SK-N-SH (cell line): ENCODE measurements around the gene POP7. TPM values are rescaled to one million over a fixed set of nuclear protein-coding genes. Genes with fewer than 3 reads are reported as not detected.

ENCODE experiments used
- CTCF ChIP-seq: fragments of 200-600 bp; sonication (generic); IDR thresholded peaks from 2 replicates; pipeline ENCODE4 v1.6.1; 2017; ENCODE audit warnings: antibody characterized with exemption, mild to moderate bottlenecking, moderate library complexity
- ELF1 ChIP-seq: IDR thresholded peaks from 2 replicates; pipeline ENCODE4 v1.4.0; 2012
- EP300 ChIP-seq, 2 experiments: IDR thresholded peaks; 2 replicates each; pipeline versions ENCODE4 v1.4.0 to v1.6.1; 2012; ENCODE audit warnings: borderline replicate concordance in 1 of 2, low read depth in 1 of 2, low read length in 1 of 2
- EZH2phosphoT487 ChIP-seq: fragments of 200-600 bp; sonication (generic); IDR thresholded peaks from 2 replicates; pipeline ENCODE4 v1.6.1; 2017; ENCODE audit warnings: low read depth, mixed run types, mild to moderate bottlenecking, antibody characterized with exemption, moderate library complexity, borderline replicate concordance
- FOSL2 ChIP-seq: IDR thresholded peaks from 2 replicates; pipeline ENCODE4 v1.4.0; 2012; ENCODE audit warnings: low read depth, mild to moderate bottlenecking, moderate library complexity, borderline replicate concordance
- FOXM1 ChIP-seq: IDR thresholded peaks from 2 replicates; pipeline ENCODE4 v1.4.0; 2012; ENCODE audit warnings: low read depth, mild to moderate bottlenecking
- GABPA ChIP-seq: IDR thresholded peaks from 2 replicates; pipeline ENCODE4 v1.4.0; 2012; ENCODE audit warnings: low read depth, mild to moderate bottlenecking
- GATA2 ChIP-seq: sonication (generic); formaldehyde crosslinking; IDR thresholded peaks from 2 replicates; pipeline ENCODE4 v1.5.0; 2020; ENCODE audit warnings: mild to moderate bottlenecking, missing genetic modification reagents
- IRF3 ChIP-seq: fragments of 150-350 bp; IDR thresholded peaks from 2 replicates; pipeline ENCODE4 v1.6.1; 2016; ENCODE audit warnings: mild to moderate bottlenecking, low read depth, low read length
- MAX ChIP-seq: IDR thresholded peaks from 2 replicates; pipeline ENCODE4 v1.4.0; 2012; ENCODE audit warnings: low read depth
- MEF2A ChIP-seq: IDR thresholded peaks from 2 replicates; pipeline ENCODE4 v1.4.0; 2012; ENCODE audit warnings: low read depth, borderline replicate concordance
- MXI1 ChIP-seq: IDR thresholded peaks from 2 replicates; pipeline ENCODE4 v1.6.1; 2012; ENCODE audit warnings: mild to moderate bottlenecking, low read depth, low read length, improper control_type of control experiment
- RAD21 ChIP-seq: IDR thresholded peaks from 2 replicates; pipeline ENCODE4 v1.6.1; 2012; ENCODE audit warnings: mild to moderate bottlenecking, low read length
- REST ChIP-seq: IDR thresholded peaks from 2 replicates; pipeline ENCODE4 v1.6.1; 2012; ENCODE audit warnings: mild to moderate bottlenecking, low read depth, low read length, moderate library complexity
- RFX5 ChIP-seq: IDR thresholded peaks from 2 replicates; pipeline ENCODE4 v1.6.1; 2012; ENCODE audit warnings: mild to moderate bottlenecking, improper control_type of control experiment, low read length
- RXRA ChIP-seq: IDR thresholded peaks from 2 replicates; pipeline ENCODE4 v1.4.0; 2012; ENCODE audit warnings: low read depth, mild to moderate bottlenecking, borderline replicate concordance
- SMC3 ChIP-seq: IDR thresholded peaks from 2 replicates; pipeline ENCODE4 v1.6.1; 2012; ENCODE audit warnings: low read depth, low read length, improper control_type of control experiment
- TAF1 ChIP-seq: IDR thresholded peaks from 2 replicates; pipeline ENCODE4 v1.6.1; 2012; ENCODE audit warnings: low read depth, mild to moderate bottlenecking, low read length, moderate library complexity, borderline replicate concordance
- TCF12 ChIP-seq: IDR thresholded peaks from 2 replicates; pipeline ENCODE4 v1.4.0; 2012
- TEAD4 ChIP-seq: IDR thresholded peaks from 2 replicates; pipeline ENCODE4 v1.4.0; 2012; ENCODE audit warnings: mild to moderate bottlenecking, borderline replicate concordance; ENCODE audit not compliant: insufficient read depth
- ZBTB33 ChIP-seq: IDR thresholded peaks from 2 replicates; pipeline ENCODE4 v1.4.0; 2012; ENCODE audit warnings: low read depth, borderline replicate concordance
- polyA plus RNA-seq, 3 experiments: library from polyadenylated mRNA; depleted of rRNA; stranded (reverse); fragments of >200 nt; gene quantifications; 2 replicates each; pipeline ENCODE4 v1.2.3, GENCODE V29; 2012

The POP7 gene
- polyA plus RNA-seq, 1 of the 3 experiments (the other 2 are of a cell fraction) = 81.8 TPM

- no peak for TF ChIP-seq GATA2 (CRISPR knock-in tag)
- no peak for TF ChIP-seq TEAD4
- no peak for TF ChIP-seq IRF3
- TF ChIP-seq RFX5 = 0 out of 2 replicates have a peak, but pooled peaks have one; percentile 50
- no peak for TF ChIP-seq CTCF
- TF ChIP-seq SMC3 = no peak
- no peak for TF ChIP-seq EZH2phosphoT487
- TF ChIP-seq FOSL2 = no peak
- no peak for TF ChIP-seq REST
- TF ChIP-seq ZBTB33 = no peak
- TF ChIP-seq TCF12 = no peak
- TF ChIP-seq EP300 (IDR thresholded peaks at IDR 0.05; ENCODE audit: borderline replicate concordance in 1 of 2, low read depth in 1 of 2, low read length in 1 of 2) = no peak
- no peak for TF ChIP-seq RAD21
- TF ChIP-seq RXRA = no peak; the same call in 1 of the 2 replicates
- no peak for TF ChIP-seq FOXM1
- no peak for TF ChIP-seq MEF2A
- peak; percentile 72 for TF ChIP-seq GABPA
- TF ChIP-seq MXI1 = peak; percentile 64
- TF ChIP-seq MAX = peak; percentile 39; the same call in 1 of the 2 replicates
- peak; percentile 12; the same call in 1 of the 2 replicates for TF ChIP-seq TAF1
- TF ChIP-seq ELF1 = peak; percentile 60
Measured at GRCh38 chr7:100675581-100676350, 30.2 kb upstream of the POP7 start (continued).
